Endodermal cell (in vitro differentiated cells): Measurements from ENCODE around the gene MREG. TPM values are rescaled to one million over a fixed set of nuclear protein-coding genes. Genes with fewer than 3 reads are reported as not detected.

ENCODE experiments used
- DNase-seq: peaks from one replicate; pipeline ENCODE4 v3.0.0-alpha.2; 2017
- H3K27ac ChIP-seq: 2 replicates; pipeline ENCODE4 v1.5.1; 2013; ENCODE audit warnings: mild to moderate bottlenecking, low read depth, low read length, moderate library complexity
- H3K27me3 ChIP-seq: 2 replicates; pipeline ENCODE4 v1.6.1; 2013; ENCODE audit warnings: mild to moderate bottlenecking, low read length, moderate library complexity; ENCODE audit not compliant: insufficient read depth, control insufficient read depth, poor library complexity, severe bottlenecking
- H3K36me3 ChIP-seq: 2 replicates; pipeline ENCODE4 v1.7.0; 2013; ENCODE audit warnings: mild to moderate bottlenecking, low read length, moderate library complexity; ENCODE audit not compliant: control insufficient read depth, insufficient read depth
- H3K4me1 ChIP-seq: one replicate; pipeline ENCODE4 v1.7.0; 2013; ENCODE audit warnings: low read length; ENCODE audit not compliant: control insufficient read depth, insufficient read depth
- H3K4me3 ChIP-seq: 2 replicates; pipeline ENCODE4 v1.5.1; 2013; ENCODE audit warnings: mild to moderate bottlenecking, low read length, moderate library complexity
- H3K9ac ChIP-seq: 2 replicates; pipeline ENCODE4 v1.6.1; 2013; ENCODE audit warnings: mild to moderate bottlenecking, low read length, moderate library complexity; ENCODE audit not compliant: poor library complexity, severe bottlenecking; ENCODE audit errors: extremely low read depth
- H3K9me3 ChIP-seq: 2 replicates; pipeline ENCODE4 v1.6.1; 2013; ENCODE audit warnings: mild to moderate bottlenecking, low read length, moderate library complexity; ENCODE audit not compliant: control insufficient read depth
- H3K27ac Mint-ChIP-seq: 2 replicates; pipeline ENCODE4 v1.8.0; 2020; ENCODE audit warnings: mixed read lengths
- H3K27me3 Mint-ChIP-seq: 2 replicates; pipeline ENCODE4 v1.8.0; 2021; ENCODE audit warnings: mild to moderate bottlenecking, mixed read lengths; ENCODE audit not compliant: insufficient read depth
- H3K36me3 Mint-ChIP-seq: 2 replicates; pipeline ENCODE4 v1.8.0; 2020; ENCODE audit warnings: low read depth, mixed read lengths
- H3K4me1 Mint-ChIP-seq: 2 replicates; pipeline ENCODE4 v1.8.0; 2020; ENCODE audit warnings: mixed read lengths
- H3K4me3 Mint-ChIP-seq: 2 replicates; pipeline ENCODE4 v1.8.0; 2020; ENCODE audit warnings: mild to moderate bottlenecking, moderate library complexity, mixed read lengths
- H3K9me3 Mint-ChIP-seq: 2 replicates; pipeline ENCODE4 v1.8.0; 2020; ENCODE audit warnings: mild to moderate bottlenecking, mixed read lengths
- CTCF ChIP-seq: fragments of 200-600 bp; sonication (generic); conservative IDR thresholded peaks from 2 replicates; pipeline ENCODE4 v1.5.0; 2021; ENCODE audit warnings: antibody characterized with exemption, mild to moderate bottlenecking
- WGBS, 2 experiments: methylation state at CpG; one replicate each; pipeline versions ENCODE4 v1.1.5 to v1.1.7; 2013; ENCODE audit warnings: missing lambda C conversion rate in 2 of 2, mixed read lengths in 1 of 2; ENCODE audit not compliant: insufficient coverage in 1 of 2, insufficient read length in 1 of 2; 5-methylcytosine and 5-hydroxymethylcytosine counted together
- total RNA-seq, 2 donors: library from RNA; stranded (reverse); fragmentation: NEBNext Ultra II Directional in 1 of 2; extraction: Animal tissue kit (Norgen Biotek cat#: 25700) in 1 of 2; gene quantifications; 2 replicates in 1 of 2; 3 replicates in 1 of 2; pipeline ENCODE4 v1.2.1, GENCODE V29; 2021

Gene MREG
- total RNA-seq, 2 donors from 2014 or later, result 13.0 to 17.8 TPM

- no peaks in the 10 kb centered on the region for H3K9me3 ChIP-seq
- H3K27ac Mint-ChIP-seq, result no peak overlapping the region
- no peak overlapping the region for H3K4me3 Mint-ChIP-seq
- H3K4me1 Mint-ChIP-seq, result peaks cover 23% of the 10 kb centered on the region
- no peak overlapping the region for H3K9ac ChIP-seq
- no peak overlapping the region for H3K4me3 ChIP-seq
- H3K27me3 Mint-ChIP-seq, result no peaks in the 10 kb centered on the region
- H3K36me3 Mint-ChIP-seq, result peaks cover 2% of the 10 kb centered on the region
- no peaks in the 10 kb centered on the region for H3K4me1 ChIP-seq
- H3K9me3 Mint-ChIP-seq, result no peaks in the 10 kb centered on the region
- no peak overlapping the region for H3K27ac ChIP-seq
- TF ChIP-seq CTCF, result peak; percentile 25
- H3K36me3 ChIP-seq, result no peaks in the 10 kb centered on the region
- DNase-seq, result peak; percentile 87
- H3K27me3 ChIP-seq, result no peaks in the 10 kb centered on the region
- 51 to 67% methylated on average over 8 to 10 of the region's 10 CpGs for WGBS, 2 experiments
These were observed 7.1 kb downstream of the MREG start for GRCh38 chr2:216006164-216006663.

GRCh38 chr2:216004697-216005283, 8.6 kb downstream of the MREG start:
- Mint-ChIP-seq H3K27ac (no peak overlapping the region), H3K4me1 (peaks cover 23% of the 10 kb centered on the region)
- no peaks in the 10 kb centered on the region for H3K4me1 ChIP-seq

GRCh38 chr2:216003876-216004696, 9.3 kb downstream of the MREG start:
- no peak overlapping the region for H3K4me3 Mint-ChIP-seq
- no peaks in the 10 kb centered on the region for H3K36me3 ChIP-seq

More at GRCh38 chr2:216004697-216005283, 8.6 kb downstream of the MREG start:
- Histone ChIP-seq H3K9me3 (no peaks in the 10 kb centered on the region), H3K27me3 (no peaks in the 10 kb centered on the region), H3K4me3 (no peak overlapping the region), H3K36me3 (no peaks in the 10 kb centered on the region), H3K9ac (no peak overlapping the region), H3K27ac (no peak overlapping the region)
- DNase-seq, result no peak
- no peak for TF ChIP-seq CTCF
- WGBS, 2 experiments, result 88 to 93% methylated on average over 2 to 3 of the region's 3 CpGs
- Mint-ChIP-seq H3K27me3 (no peaks in the 10 kb centered on the region), H3K4me3 (no peak overlapping the region), H3K9me3 (no peaks in the 10 kb centered on the region), H3K36me3 (no peaks in the 10 kb centered on the region)

More at GRCh38 chr2:216003876-216004696, 9.3 kb downstream of the MREG start:
- Mint-ChIP-seq H3K9me3 (no peaks in the 10 kb centered on the region), H3K36me3 (no peaks in the 10 kb centered on the region), H3K4me1 (peaks cover 23% of the 10 kb centered on the region), H3K27me3 (no peaks in the 10 kb centered on the region), H3K27ac (no peak overlapping the region)
- no peak for TF ChIP-seq CTCF
- H3K27me3 ChIP-seq, result no peaks in the 10 kb centered on the region
- H3K27ac ChIP-seq, result no peak overlapping the region
- no peaks in the 10 kb centered on the region for H3K9me3 ChIP-seq
- DNase-seq, result no peak
- no peak overlapping the region for H3K9ac ChIP-seq
- H3K4me3 ChIP-seq, result no peak overlapping the region
- 96 to 100% methylated on average over 1 to 6 of the region's 6 CpGs for WGBS, 2 experiments
- no peaks in the 10 kb centered on the region for H3K4me1 ChIP-seq
